Endothelial cell of umbilical vein (primary cell): Measurements from ENCODE around the gene DCTN4. TPM values are rescaled to one million over a fixed set of nuclear protein-coding genes. Genes with fewer than 3 reads are reported as not detected.

Experiments
- BruUV-seq: library from RNA; stranded (reverse); fragments of 400-500 nt; replicated peaks from 2 replicates; lab custom pipeline; 2021; lab: Mats Ljungman, UMichigan
- CTCF ChIA-PET: fragments of 300-600, 350-600 bp; sonication (Branson Sonifier 250); formaldehyde crosslinking; loops from one replicate; lab custom pipeline; 2021; ENCODE audit warnings: antibody characterized with exemption, inconsistent platforms; lab: Charles Lee
- POLR2A ChIA-PET: fragments of 300-600, 350-600 bp; sonication (Branson Sonifier 250); formaldehyde crosslinking; loops from one replicate; lab custom pipeline; 2021; ENCODE audit warnings: antibody characterized with exemption, inconsistent platforms; lab: Charles Lee
- DNase-seq: peaks from one replicate; pipeline ENCODE4 v3.0.0-alpha.2; 2011; ENCODE audit warnings: low read depth, low spot score
- FAIRE-seq: peaks from 2 replicates; lab custom pipeline; 2011; peaks lifted over from hg19 to GRCh38; lab: Jason Lieb, UNC
- H2AFZ ChIP-seq: 2 replicates; pipeline ENCODE4 v1.6.0; 2012; ENCODE audit warnings: low read depth, low read length, control low read depth, inconsistent platforms
- H3K27ac ChIP-seq: 2 replicates; pipeline ENCODE4 v1.5.1; 2011; ENCODE audit warnings: low read depth, mild to moderate bottlenecking, control low read depth, low read length, moderate library complexity; ENCODE audit not compliant: insufficient read depth
- H3K27me3 ChIP-seq, 2 experiments: 2 replicates each; pipeline versions ENCODE4 v1.6.0 to v1.6.1; 2011; ENCODE audit warnings: low read length in 2 of 2, mixed read lengths in 1 of 2; ENCODE audit not compliant: control insufficient read depth in 2 of 2, insufficient read depth in 2 of 2
- H3K36me3 ChIP-seq, 2 experiments: 2 replicates in 1 of 2; 3 replicates in 1 of 2; pipeline ENCODE4 v1.5.1; 2011; ENCODE audit warnings: low read length in 2 of 2, mild to moderate bottlenecking in 1 of 2, moderate library complexity in 1 of 2; ENCODE audit not compliant: control insufficient read depth in 2 of 2, insufficient read depth in 2 of 2; ENCODE audit errors: extremely low read depth in 1 of 2
- H3K4me1 ChIP-seq: 3 replicates; pipeline ENCODE4 v1.5.1; 2011; ENCODE audit warnings: mild to moderate bottlenecking, low read length; ENCODE audit not compliant: control insufficient read depth, insufficient read depth; ENCODE audit errors: extremely low read depth
- H3K4me2 ChIP-seq: 2 replicates; pipeline ENCODE4 v1.6.1; 2011; ENCODE audit warnings: low read length, control low read depth, mixed read lengths; ENCODE audit not compliant: insufficient read depth
- H3K4me3 ChIP-seq, 3 experiments: fragments of 200-600 bp in 1 of 3; sonication (generic), shearing (Covaris generic) in 1 of 3; replicated peaks in 1 of 3; 2 replicates each; pipeline ENCODE4 v1.5.1; 2011 to 2016; ENCODE audit warnings: control low read depth in 3 of 3, low read length in 3 of 3, mild to moderate bottlenecking in 2 of 3, inconsistent platforms in 1 of 3, low read depth in 1 of 3, moderate library complexity in 1 of 3; ENCODE audit not compliant: insufficient read depth in 1 of 3
- H3K79me2 ChIP-seq: 2 replicates; pipeline ENCODE4 v1.6.0; 2012; ENCODE audit warnings: low read length, inconsistent platforms; ENCODE audit not compliant: control insufficient read depth, insufficient read depth
- H3K9ac ChIP-seq: replicated peaks from 2 replicates; pipeline ENCODE3; 2011; ENCODE audit warnings: low read length, control low read depth; ENCODE audit not compliant: insufficient read depth; ENCODE audit errors: extremely low read depth
- H3K9me1 ChIP-seq: replicated peaks from 3 replicates; pipeline ENCODE4 v1.6.0; 2011; ENCODE audit warnings: mild to moderate bottlenecking, low read length; ENCODE audit not compliant: control insufficient read depth, insufficient read depth; ENCODE audit errors: extremely low read depth
- H3K9me3 ChIP-seq: replicated peaks from 2 replicates; pipeline ENCODE4 v1.5.1; 2012; ENCODE audit warnings: low read length, inconsistent platforms; ENCODE audit not compliant: control insufficient read depth, insufficient read depth
- H4K20me1 ChIP-seq: replicated peaks from 2 replicates; pipeline ENCODE3; 2011; ENCODE audit warnings: mild to moderate bottlenecking, low read length; ENCODE audit not compliant: control insufficient read depth, insufficient read depth; ENCODE audit errors: extremely low read depth
- EZH2 ChIP-seq: IDR thresholded peaks from 2 replicates; pipeline ENCODE4 v1.6.1; 2012; ENCODE audit warnings: borderline replicate concordance, low read depth, mild to moderate bottlenecking, moderate library complexity, low read length, inconsistent platforms; ENCODE audit not compliant: severe bottlenecking
- FOS ChIP-seq: IDR thresholded peaks from 2 replicates; pipeline ENCODE4 v1.6.1; 2011; ENCODE audit warnings: mild to moderate bottlenecking, low read length, moderate library complexity, borderline replicate concordance; ENCODE audit not compliant: insufficient read depth
- GATA2 ChIP-seq: IDR thresholded peaks from 2 replicates; pipeline ENCODE4 v1.7.0; 2011; ENCODE audit warnings: low read depth, mild to moderate bottlenecking, moderate library complexity, mixed read lengths, low read length; ENCODE audit not compliant: insufficient read length, insufficient read depth
- JUN ChIP-seq: IDR thresholded peaks from 2 replicates; pipeline ENCODE4 v1.6.1; 2011; ENCODE audit warnings: borderline replicate concordance, low read depth; ENCODE audit not compliant: insufficient read length, insufficient read depth
- MYC ChIP-seq: IDR thresholded peaks from one replicate; pipeline ENCODE4 v1.6.1; 2011; ENCODE audit warnings: mild to moderate bottlenecking, low read depth, low read length
- POLR2A ChIP-seq: IDR thresholded peaks from 2 replicates; pipeline ENCODE4 v1.6.1; 2012; ENCODE audit warnings: low read depth, mild to moderate bottlenecking, control low read depth, low read length
- POLR2AphosphoS5 ChIP-seq: IDR thresholded peaks from 2 replicates; pipeline ENCODE4 v1.6.1; 2012; ENCODE audit warnings: low read depth, mild to moderate bottlenecking, control low read depth, low read length, moderate library complexity; ENCODE audit not compliant: insufficient read depth
- dilution Hi-C: fragments of 300-500 bp; cut with MboI; formaldehyde crosslinking; loops from one replicate; pipeline ENCODE4 v1.15.0; 2019; ENCODE audit warnings: low sequenced_read_pairs; ENCODE audit not compliant: extremely low pct_ligation_motif_present
- intact Hi-C: fragments of 100-400 bp; cut with micrococcal nuclease; formaldehyde crosslinking; loops from one replicate; pipeline ENCODE4 v1.10.0; 2022
- polyA plus RNA-seq, 4 experiments: library from polyadenylated mRNA; depleted of rRNA in 3 of 4; stranded (reverse) in 3 of 4; unstranded in 1 of 4; fragments of >200 nt; gene quantifications; 2 replicates each; pipeline versions ENCODE4 v1.2.1 to v1.2.3, GENCODE V29; 2011 to 2012; ENCODE audit warnings: missing spikeins in 1 of 4
- total RNA-seq: library from RNA; stranded (reverse); gene quantifications from 2 replicates; pipeline ENCODE4 v1.2.3, GENCODE V29; 2021
- TF ChIP-seq, protein P1 (sequence below): IDR thresholded peaks from 2 replicates; pipeline ENCODE4 v1.6.1; 2011; ENCODE audit not compliant: insufficient read depth, insufficient read length
- TF ChIP-seq, protein P2 (sequence below), 2 donors: IDR thresholded peaks; 1 replicate in 1 of 2; 2 replicates in 1 of 2; pipeline ENCODE4 v1.5.1; 2011; ENCODE audit warnings: low read length in 2 of 2, mild to moderate bottlenecking in 2 of 2, moderate library complexity in 2 of 2, control low read depth in 1 of 2, inconsistent platforms in 1 of 2, low read depth in 1 of 2; ENCODE audit not compliant: insufficient read depth in 1 of 2; ENCODE audit errors: extremely low read depth in 1 of 2

Gene DCTN4
- total and polyA plus RNA-seq, 2 donors (not counting 3 experiments of a cell fraction or from before 2014, with no cell fraction given), result 22.4 to 47.3 TPM

DNA sequence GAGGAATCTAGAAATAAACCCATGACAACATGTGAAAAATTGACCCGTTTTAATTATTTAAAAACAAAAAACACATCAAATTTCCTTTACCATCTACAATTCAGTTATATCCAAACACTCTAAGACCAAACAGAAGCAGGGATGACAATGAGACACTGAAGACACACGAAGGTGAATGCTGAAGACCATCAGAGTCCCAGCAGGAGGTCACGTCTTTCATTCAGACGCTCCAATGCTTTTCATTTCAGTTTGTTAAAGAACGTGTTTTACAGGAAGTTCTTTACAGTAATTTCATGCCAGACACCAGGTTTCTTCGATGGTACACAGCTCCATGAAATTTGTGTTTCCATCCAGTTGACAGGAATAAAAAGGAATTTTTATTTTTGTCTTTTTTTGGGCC, 68.1 kb downstream of the DCTN4 start:
- H3K9me1 ChIP-seq, result no peaks in the 10 kb centered on the region
- no TSS peak for BruUV-seq
- peaks cover 27 to 34% of the 10 kb centered on the region in 2 experiments for H3K36me3 ChIP-seq
- DNase-seq, result no peak
- H2AFZ ChIP-seq, result no peak overlapping the region
- H3K4me1 ChIP-seq, result no peaks in the 10 kb centered on the region
- H4K20me1 ChIP-seq, result no peaks in the 10 kb centered on the region
- no peak overlapping the region for H3K4me3 ChIP-seq
- ChIA-PET CTCF (interaction anchor here (1.1 kb wide), 1 partner anchor 156 kb away, joined by 4 read pairs; no protein-coding TSS in a partner anchor), POLR2A (no interaction called here)
- H3K9ac ChIP-seq, result no peak overlapping the region
- H3K27ac ChIP-seq, result no peak overlapping the region
- intact Hi-C loops, result no loop called here
- H3K27me3 ChIP-seq, result no peaks in the 10 kb centered on the region
- no peak for TF ChIP-seq MYC
- TF ChIP-seq, protein P1, sequence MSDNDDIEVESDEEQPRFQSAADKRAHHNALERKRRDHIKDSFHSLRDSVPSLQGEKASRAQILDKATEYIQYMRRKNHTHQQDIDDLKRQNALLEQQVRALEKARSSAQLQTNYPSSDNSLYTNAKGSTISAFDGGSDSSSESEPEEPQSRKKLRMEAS, result no peak
- no peak for TF ChIP-seq FOS
- TF ChIP-seq POLR2AphosphoS5, result no peak
- TF ChIP-seq, protein P2, sequence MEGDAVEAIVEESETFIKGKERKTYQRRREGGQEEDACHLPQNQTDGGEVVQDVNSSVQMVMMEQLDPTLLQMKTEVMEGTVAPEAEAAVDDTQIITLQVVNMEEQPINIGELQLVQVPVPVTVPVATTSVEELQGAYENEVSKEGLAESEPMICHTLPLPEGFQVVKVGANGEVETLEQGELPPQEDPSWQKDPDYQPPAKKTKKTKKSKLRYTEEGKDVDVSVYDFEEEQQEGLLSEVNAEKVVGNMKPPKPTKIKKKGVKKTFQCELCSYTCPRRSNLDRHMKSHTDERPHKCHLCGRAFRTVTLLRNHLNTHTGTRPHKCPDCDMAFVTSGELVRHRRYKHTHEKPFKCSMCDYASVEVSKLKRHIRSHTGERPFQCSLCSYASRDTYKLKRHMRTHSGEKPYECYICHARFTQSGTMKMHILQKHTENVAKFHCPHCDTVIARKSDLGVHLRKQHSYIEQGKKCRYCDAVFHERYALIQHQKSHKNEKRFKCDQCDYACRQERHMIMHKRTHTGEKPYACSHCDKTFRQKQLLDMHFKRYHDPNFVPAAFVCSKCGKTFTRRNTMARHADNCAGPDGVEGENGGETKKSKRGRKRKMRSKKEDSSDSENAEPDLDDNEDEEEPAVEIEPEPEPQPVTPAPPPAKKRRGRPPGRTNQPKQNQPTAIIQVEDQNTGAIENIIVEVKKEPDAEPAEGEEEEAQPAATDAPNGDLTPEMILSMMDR (IDR thresholded peaks at IDR 0.05; ENCODE audit: extremely low read depth in 1 of 2, insufficient read depth in 1 of 2, low read depth in 1 of 2, low read length in 2 of 2), result no peak
- TF ChIP-seq JUN, result no peak
- no peak for TF ChIP-seq POLR2A
- TF ChIP-seq GATA2, result no peak
- no peak for TF ChIP-seq EZH2
- H3K79me2 ChIP-seq, result no peaks in the 10 kb centered on the region
- dilution Hi-C loops, result no loop called here
- H3K9me3 ChIP-seq, result no peaks in the 10 kb centered on the region
- no peak overlapping the region for H3K4me2 ChIP-seq
- FAIRE-seq, result no peak
